Body of pancreas (tissue), 4 donors: Measurements from ENCODE around the gene NEGR1.

Source experiments
- CTCF ChIP-seq, 7 experiments: fragments of 450-650 bp in 4 of 7; fragments of 200-600 bp in 3 of 7; sonication (generic) in 3 of 7; IDR thresholded peaks; one replicate each; pipeline ENCODE4 v1.5.1; 2016 to 2019; ENCODE audit warnings: antibody characterized with exemption in 7 of 7
- POLR2A ChIP-seq, 3 donors: fragments of 450-650 bp; IDR thresholded peaks; one replicate each; pipeline ENCODE4 v1.6.1; 2016; ENCODE audit warnings: antibody characterized with exemption in 3 of 3, mild to moderate bottlenecking in 2 of 3

GRCh38 chr1:71836904-71837303, 445.4 kb downstream of the NEGR1 start:
- TF ChIP-seq CTCF (IDR thresholded peaks at IDR 0.05) = no peak
- TF ChIP-seq POLR2A (IDR thresholded peaks at IDR 0.05) = no peak
